Measurements from ENCODE around the gene SMC1B.

GRCh38 chr22:45349916-45350315 is 63.5 kb downstream of the SMC1B start:
- TF ChIP-seq, protein P1, sequence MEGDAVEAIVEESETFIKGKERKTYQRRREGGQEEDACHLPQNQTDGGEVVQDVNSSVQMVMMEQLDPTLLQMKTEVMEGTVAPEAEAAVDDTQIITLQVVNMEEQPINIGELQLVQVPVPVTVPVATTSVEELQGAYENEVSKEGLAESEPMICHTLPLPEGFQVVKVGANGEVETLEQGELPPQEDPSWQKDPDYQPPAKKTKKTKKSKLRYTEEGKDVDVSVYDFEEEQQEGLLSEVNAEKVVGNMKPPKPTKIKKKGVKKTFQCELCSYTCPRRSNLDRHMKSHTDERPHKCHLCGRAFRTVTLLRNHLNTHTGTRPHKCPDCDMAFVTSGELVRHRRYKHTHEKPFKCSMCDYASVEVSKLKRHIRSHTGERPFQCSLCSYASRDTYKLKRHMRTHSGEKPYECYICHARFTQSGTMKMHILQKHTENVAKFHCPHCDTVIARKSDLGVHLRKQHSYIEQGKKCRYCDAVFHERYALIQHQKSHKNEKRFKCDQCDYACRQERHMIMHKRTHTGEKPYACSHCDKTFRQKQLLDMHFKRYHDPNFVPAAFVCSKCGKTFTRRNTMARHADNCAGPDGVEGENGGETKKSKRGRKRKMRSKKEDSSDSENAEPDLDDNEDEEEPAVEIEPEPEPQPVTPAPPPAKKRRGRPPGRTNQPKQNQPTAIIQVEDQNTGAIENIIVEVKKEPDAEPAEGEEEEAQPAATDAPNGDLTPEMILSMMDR (conservative IDR thresholded peaks at IDR 0.05) = no peak
- TF ChIP-seq ZFX (IDR thresholded peaks at IDR 0.05) = no peak
